ENCODE measurements around the gene SCART1. TPM values are rescaled to one million over a fixed set of nuclear protein-coding genes. Genes with fewer than 3 reads are reported as not detected.

The SCART1 gene
- 1 to 10 TPM; 1.0 to 2.0 TPM for total RNA-seq

GRCh38 chr10:133453516-133454203, at the start of gene SCART1:
SCART1 (plus strand) TSS chr10:133453945; CDS start chr10:133453998, 53 bp downstream.

GRCh38 chr10:133424601-133425000, 29.1 kb upstream of the SCART1 start, which contains the start of gene SPRN:
SPRN (minus strand) TSS chr10:133424625; CDS start chr10:133423681, 944 bp downstream.

Other genes with a start within 250 kb of the SCART1 start
- gene UTF1, start 223.7 kb upstream of the SCART1 start, total RNA-seq = not detected
- gene VENTX, start 216.1 kb upstream of the SCART1 start, total RNA-seq = not detected
- gene ADAM8, start 177.1 kb upstream of the SCART1 start, total RNA-seq = 1 to 10 TPM in 1 of 2 donors, under 1 TPM in 1; 0.33 to 1.0 TPM
- 10 to 100 TPM; 54.3 to 55.1 TPM for gene TUBGCP2, start 145.1 kb upstream of the SCART1 start, total RNA-seq
- gene ZNF511, start 145.0 kb upstream of the SCART1 start, total RNA-seq = 10 to 100 TPM; 26.8 to 35.6 TPM
- not detected for gene CALY, start 117.0 kb upstream of the SCART1 start, total RNA-seq
- not detected for gene PRAP1, start 106.6 kb upstream of the SCART1 start, total RNA-seq
- 10 to 100 TPM; 14.8 to 15.3 TPM for gene FUOM, start 95.9 kb upstream of the SCART1 start, total RNA-seq
- 10 to 100 TPM; 63.3 to 65.4 TPM for gene ECHS1, start 80.6 kb upstream of the SCART1 start, total RNA-seq
- gene PAOX, start 74.7 kb upstream of the SCART1 start, total RNA-seq = 1 to 10 TPM; 2.3 to 6.2 TPM
- 10 to 100 TPM; 32.6 to 33.4 TPM for gene MTG1, start 59.8 kb upstream of the SCART1 start, total RNA-seq
- under 1 TPM in 1 of 2 donors, not detected in 1; under 0.01 TPM for gene SPRN, start 29.3 kb upstream of the SCART1 start, total RNA-seq
- gene CYP2E1, start 73.4 kb downstream of the SCART1 start, total RNA-seq = under 1 TPM in 1 of 2 donors, not detected in 1; 0.69 TPM
- gene SYCE1, start 111.6 kb downstream of the SCART1 start, total RNA-seq = not detected
- not detected for gene FRG2B, start 172.8 kb downstream of the SCART1 start, total RNA-seq

All from melanocyte of skin (primary cell).